HG02763 (cell line): Measurements from ENCODE around the gene STK24.

ENCODE experiments used
- ATAC-seq: cut with Tn5 transposase; IDR thresholded peaks from one replicate; pipeline ENCODE4 v1.9.1; 2021; ENCODE audit warnings: mild to moderate bottlenecking, moderate library complexity; ENCODE audit not compliant: unreplicated experiment

Gene STK24

GRCh38 chr13:98493042-98493712 lies 83.7 kb downstream of the STK24 start:
- ATAC-seq = no peak

- ATAC-seq = no peak
These were observed 84.4 kb downstream of the STK24 start for GRCh38 chr13:98492335-98493041.

- no peak for ATAC-seq
These were observed 86.0 kb downstream of the STK24 start for GRCh38 chr13:98490866-98491265.

- no peak for ATAC-seq
These were observed 86.6 kb downstream of the STK24 start for GRCh38 chr13:98490195-98490836.

GRCh38 chr13:98489446-98490194 lies 87.3 kb downstream of the STK24 start:
- ATAC-seq = no peak

- ATAC-seq = peak; percentile 74
These were observed 88.2 kb downstream of the STK24 start for GRCh38 chr13:98488736-98489135.

GRCh38 chr13:98487522-98487921 lies 89.4 kb downstream of the STK24 start:
- ATAC-seq = no peak

- ATAC-seq = no peak
These were observed 89.9 kb downstream of the STK24 start for GRCh38 chr13:98487016-98487415.

- no peak for ATAC-seq
These were observed 90.5 kb downstream of the STK24 start for GRCh38 chr13:98486412-98486811.

- ATAC-seq = no peak
These were observed 91.3 kb downstream of the STK24 start for GRCh38 chr13:98485561-98485960.

- no peak for ATAC-seq
These were observed 92.4 kb downstream of the STK24 start for GRCh38 chr13:98484289-98485219.

- no peak for ATAC-seq
These were observed 93.2 kb downstream of the STK24 start for GRCh38 chr13:98483601-98484288.

GRCh38 chr13:98482476-98483444 lies 94.1 kb downstream of the STK24 start:
- no peak for ATAC-seq

GRCh38 chr13:98480915-98481877 lies 95.7 kb downstream of the STK24 start:
- ATAC-seq = no peak

GRCh38 chr13:98479496-98480003 lies 97.4 kb downstream of the STK24 start:
- no peak for ATAC-seq

- ATAC-seq = peak; percentile 38
These were observed 98.4 kb downstream of the STK24 start for GRCh38 chr13:98478189-98479129.
